IMR-90 (cell line): ENCODE data around the gene TIGD1. TPM values are rescaled to one million over a fixed set of nuclear protein-coding genes. Genes with fewer than 3 reads are reported as not detected.

ENCODE experiments used
- ATAC-seq: fragments of 200-7000 bp; cut with Tn5 transposase; 2 replicates; pipeline ENCODE4 v1.9.1; 2020; ENCODE audit warnings: low read depth, mild to moderate bottlenecking, moderate library complexity
- BruUV-seq: library from RNA; stranded (reverse); fragments of 400-500 nt; replicated peaks from 2 replicates; lab custom pipeline; 2021; lab: Mats Ljungman, UMichigan
- CTCF ChIA-PET: fragments of 300-600 bp; formaldehyde crosslinking; extraction: SDS; loops from one replicate; lab custom pipeline; 2021; ENCODE audit warnings: antibody characterized with exemption; lab: Yijun Ruan, JAX
- POLR2A ChIA-PET: fragments of 300-600 bp; sonication (Branson Sonifier 250); formaldehyde crosslinking; loops from one replicate; lab custom pipeline; 2022; ENCODE audit warnings: antibody characterized with exemption; ENCODE audit not compliant: unreplicated experiment; lab: Charles Lee
- DNase-seq: peaks from one replicate; pipeline ENCODE4 v3.0.0; 2013
- H2AFZ ChIP-seq: replicated peaks from 2 replicates; pipeline ENCODE3; 2013; ENCODE audit warnings: low read length, mild to moderate bottlenecking; ENCODE audit not compliant: poor library complexity
- H2AK5ac ChIP-seq: 2 replicates; pipeline ENCODE4 v1.6.1; 2013; ENCODE audit warnings: low read depth, low read length, inconsistent platforms
- H2AK9ac ChIP-seq: replicated peaks from 2 replicates; pipeline ENCODE3; 2013; ENCODE audit warnings: mild to moderate bottlenecking, low read depth, low read length, moderate library complexity; ENCODE audit not compliant: poor library complexity
- H2BK120ac ChIP-seq: 2 replicates; pipeline ENCODE4 v1.6.1; 2013; ENCODE audit warnings: low read depth, low read length, inconsistent platforms
- H2BK15ac ChIP-seq: 3 replicates; pipeline ENCODE4 v1.6.1; 2013; ENCODE audit warnings: low read depth, low read length, inconsistent platforms
- H2BK20ac ChIP-seq: 2 replicates; pipeline ENCODE4 v1.6.1; 2013; ENCODE audit warnings: low read depth, mild to moderate bottlenecking, inconsistent platforms, low read length, moderate library complexity
- H2BK5ac ChIP-seq: 2 replicates; pipeline ENCODE4 v1.6.1; 2013; ENCODE audit warnings: mild to moderate bottlenecking, low read depth, low read length, inconsistent platforms; ENCODE audit not compliant: poor library complexity, severe bottlenecking
- H3K14ac ChIP-seq: replicated peaks from 2 replicates; pipeline ENCODE4 v1.6.1; 2013; ENCODE audit warnings: low read depth, low read length, inconsistent platforms
- H3K18ac ChIP-seq: 2 replicates; pipeline ENCODE4 v1.6.1; 2013; ENCODE audit warnings: low read depth, low read length, control low read depth
- H3K23ac ChIP-seq: 2 replicates; pipeline ENCODE4 v1.6.1; 2013; ENCODE audit warnings: low read depth, low read length, inconsistent platforms
- H3K27ac ChIP-seq: 2 replicates; pipeline ENCODE4 v1.5.1; 2013; ENCODE audit warnings: mild to moderate bottlenecking, control low read depth, low read length; ENCODE audit not compliant: insufficient read depth
- H3K27me3 ChIP-seq: 2 replicates; pipeline ENCODE4 v1.6.1; 2013; ENCODE audit warnings: low read length; ENCODE audit not compliant: control insufficient read depth, insufficient read depth
- H3K36me3 ChIP-seq: 2 replicates; pipeline ENCODE4 v1.6.1; 2013; ENCODE audit warnings: low read length, mixed read lengths; ENCODE audit not compliant: control insufficient read depth, insufficient read depth
- H3K4ac ChIP-seq: 2 replicates; pipeline ENCODE4 v1.6.1; 2013; ENCODE audit warnings: low read depth, low read length, inconsistent platforms
- H3K4me1 ChIP-seq: 2 replicates; pipeline ENCODE4 v1.6.1; 2013; ENCODE audit warnings: low read length, mixed read lengths; ENCODE audit not compliant: control insufficient read depth, insufficient read depth
- H3K4me2 ChIP-seq: 2 replicates; pipeline ENCODE4 v1.6.1; 2013; ENCODE audit warnings: low read depth, mild to moderate bottlenecking, control low read depth, low read length, moderate library complexity
- H3K4me3 ChIP-seq: 2 replicates; pipeline ENCODE4 v1.5.1; 2013; ENCODE audit warnings: low read depth, mild to moderate bottlenecking, control low read depth, low read length, moderate library complexity; ENCODE audit not compliant: insufficient read depth
- H3K56ac ChIP-seq: 2 replicates; pipeline ENCODE4 v1.6.1; 2013; ENCODE audit warnings: low read length, inconsistent platforms; ENCODE audit not compliant: insufficient read depth; ENCODE audit errors: extremely low read depth
- H3K79me1 ChIP-seq, 2 experiments: 2 replicates each; pipeline ENCODE4 v1.6.1; 2013; ENCODE audit warnings: low read length in 2 of 2, inconsistent platforms in 1 of 2, low read depth in 1 of 2
- H3K9ac ChIP-seq: 2 replicates; pipeline ENCODE4 v1.6.1; 2013; ENCODE audit warnings: low read depth, low read length, control low read depth
- H3K9me1 ChIP-seq: 2 replicates; pipeline ENCODE4 v1.6.1; 2013; ENCODE audit warnings: low read length, inconsistent platforms; ENCODE audit not compliant: insufficient read depth
- H3K9me3 ChIP-seq: 2 replicates; pipeline ENCODE4 v1.6.1; 2013; ENCODE audit warnings: low read length; ENCODE audit not compliant: control insufficient read depth, insufficient read depth
- H4K20me1 ChIP-seq: 2 replicates; pipeline ENCODE4 v1.6.1; 2013; ENCODE audit warnings: low read length, inconsistent platforms; ENCODE audit not compliant: insufficient read depth
- H4K5ac ChIP-seq: 2 replicates; pipeline ENCODE4 v1.6.1; 2013; ENCODE audit warnings: mild to moderate bottlenecking, low read depth, low read length, control low read depth
- H4K8ac ChIP-seq, 2 experiments: 2 replicates each; pipeline ENCODE4 v1.6.1; 2013; ENCODE audit warnings: low read depth in 2 of 2, low read length in 2 of 2, control low read depth in 1 of 2, inconsistent platforms in 1 of 2
- H4K91ac ChIP-seq: 2 replicates; pipeline ENCODE4 v1.6.1; 2013; ENCODE audit warnings: low read depth, low read length, inconsistent platforms; ENCODE audit not compliant: insufficient read depth
- MAZ ChIP-seq: IDR thresholded peaks from 2 replicates; pipeline ENCODE4 v1.6.1; 2012; ENCODE audit warnings: low read depth, mild to moderate bottlenecking, low read length, improper control_type of control experiment, moderate library complexity, borderline replicate concordance
- RAD21 ChIP-seq: IDR thresholded peaks from 2 replicates; pipeline ENCODE4 v1.6.1; 2012; ENCODE audit warnings: low read length, improper control_type of control experiment
- WGBS, 2 experiments: methylation state at CpG; one replicate each; pipeline versions ENCODE4 v1.1.5 to v1.1.7; 2013; ENCODE audit warnings: missing lambda C conversion rate in 2 of 2; ENCODE audit not compliant: insufficient read length in 1 of 2; ENCODE audit errors: extremely low coverage in 2 of 2; 5-methylcytosine and 5-hydroxymethylcytosine counted together
- dilution Hi-C: fragments of 300-500 bp; cut with HindIII; formaldehyde crosslinking; loops from one replicate; pipeline ENCODE4 v1.14.3; 2018; ENCODE audit warnings: low sequenced_read_pairs; ENCODE audit not compliant: unreplicated experiment
- in situ Hi-C: fragments of 300-500 bp; cut with MboI; formaldehyde crosslinking; loops from 3 replicates; pipeline ENCODE4 v1.14.3; 2019; ENCODE audit warnings: low sequenced_read_pairs, inconsistent platforms, mixed read lengths
- intact Hi-C: fragments of 100-400 bp; cut with micrococcal nuclease; formaldehyde crosslinking; loops from 2 replicates; pipeline ENCODE4 v1.10.0; 2022
- polyA plus RNA-seq, 3 experiments: library from polyadenylated mRNA; depleted of rRNA; stranded (reverse); fragments of >200 nt; gene quantifications; 2 replicates each; pipeline ENCODE4 v1.2.3, GENCODE V29; 2012; ENCODE audit warnings: low replicate concordance in 1 of 3
- total RNA-seq: library from RNA; depleted of rRNA; stranded (reverse); fragments of >200 nt; gene quantifications from 2 replicates; pipeline ENCODE4 v1.2.3, GENCODE V29; 2012

The TIGD1 gene
- total and polyA plus RNA-seq, 2 of the 4 experiments (the other 2 are of a cell fraction): 2.7 to 2.9 TPM

GRCh38 chr2:232580648-232580981, 30.3 kb upstream of the TIGD1 start:
- Histone ChIP-seq H3K4me3 (no peak overlapping the region), H3K56ac (no peak overlapping the region), H3K23ac (no peak overlapping the region), H4K5ac (no peak overlapping the region), H3K27me3 (no peaks in the 10 kb centered on the region), H3K18ac (no peak overlapping the region), H3K14ac (no peak overlapping the region), H2AK5ac (no peak overlapping the region), H3K9me1 (no peaks in the 10 kb centered on the region; the same call in 1 of the 2 replicates), H3K4ac (no peak overlapping the region), H3K36me3 (peaks cover 6% of the 10 kb centered on the region; the same call in 1 of the 2 replicates), H3K27ac (no peak overlapping the region), H2BK20ac (no peak overlapping the region), H4K91ac (no peak overlapping the region), H3K4me2 (no peak overlapping the region), H3K4me1 (0 out of 2 replicates have a peak, but pooled peaks cover 2% of the 10 kb centered on the region), H2BK15ac (no peak overlapping the region), H3K79me1 (no peaks in the 10 kb centered on the region), H2BK120ac (no peak overlapping the region), H2AFZ (no peak overlapping the region), H3K9ac (no peak overlapping the region), H2AK9ac (no peak overlapping the region), H4K20me1 (no peaks in the 10 kb centered on the region), H2BK5ac (no peak overlapping the region), H4K8ac (no peak overlapping the region), H3K9me3 (no peaks in the 10 kb centered on the region)
- WGBS, 2 experiments: 100% methylated on average over 1 of the region's 6 CpGs; no CpG with 5 or more reads in 1 of the 2 experiments
- TF ChIP-seq RAD21 (no peak), MAZ (no peak)
- dilution Hi-C loops: no loop called here
- no TSS peak for BruUV-seq
- ATAC-seq (no peak), DNase-seq (no peak)
- CTCF ChIA-PET: no interaction called here
- intact Hi-C loops: no loop called here
- POLR2A ChIA-PET: no interaction called here
- in situ Hi-C loops: no loop called here
